HG02763 (cell line): ENCODE data around the gene IL12RB1.
"Not testable (repeated sequence)": the region's sequence is repeated elsewhere in the genome, so short reads cannot be mapped to it uniquely, and the experiment has no call there.

ENCODE experiments used
- ATAC-seq: cut with Tn5 transposase; IDR thresholded peaks from one replicate; pipeline ENCODE4 v1.9.1; 2021; ENCODE audit warnings: mild to moderate bottlenecking, moderate library complexity; ENCODE audit not compliant: unreplicated experiment

Gene IL12RB1

DNA sequence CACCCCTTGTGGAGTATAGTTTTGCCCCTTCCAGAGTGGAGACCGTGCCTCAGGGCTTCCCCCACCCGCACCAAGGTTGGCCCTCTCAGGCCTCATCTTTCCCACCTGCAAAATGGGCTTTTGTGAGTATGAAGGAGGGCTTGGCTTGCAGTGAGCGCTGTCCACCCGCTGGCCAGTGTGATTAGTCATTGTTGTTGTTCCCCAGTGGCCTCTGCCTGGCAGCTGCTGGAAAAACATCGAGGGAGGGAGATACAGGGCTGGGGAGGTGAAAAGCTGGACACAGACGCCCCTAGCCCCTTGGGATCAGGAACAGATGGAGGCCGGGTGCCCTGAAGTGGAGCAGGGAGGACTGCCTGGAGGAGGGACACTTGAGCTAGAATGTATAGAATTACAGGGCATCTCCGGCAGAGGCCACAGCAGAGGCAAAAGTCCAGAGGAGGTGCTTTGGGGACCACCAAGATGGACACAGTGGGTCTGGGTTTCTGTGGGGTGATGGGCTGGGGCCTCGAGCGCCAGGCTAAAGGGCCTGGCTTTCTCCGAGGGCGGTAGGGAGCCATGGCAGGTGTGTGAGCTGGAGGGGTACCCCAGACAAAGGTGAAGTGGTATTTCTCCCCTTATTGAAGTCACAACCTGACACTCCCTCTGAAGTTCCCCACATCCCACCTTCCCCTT is 3.9 kb upstream of the IL12RB1 start:
- no peak for ATAC-seq

DNA sequence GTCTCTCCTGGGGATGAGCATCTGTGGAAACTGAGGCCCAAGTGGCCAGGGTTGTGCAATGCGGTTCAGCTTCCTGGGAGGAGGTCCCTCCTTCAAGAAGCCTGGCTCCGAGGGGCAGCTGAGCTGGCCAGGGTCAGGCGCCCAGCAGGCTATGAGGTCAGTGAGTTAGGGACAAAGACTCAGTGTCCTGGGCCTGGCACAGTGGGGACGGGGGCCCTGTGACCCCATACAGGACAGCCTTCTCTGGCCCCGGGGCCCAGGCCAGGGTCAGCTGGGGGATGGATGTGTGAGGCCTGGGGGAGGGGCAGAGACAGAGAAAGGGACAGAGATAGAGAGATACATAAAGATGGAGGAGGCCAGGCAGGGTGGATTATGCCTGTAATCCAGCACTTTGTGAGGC is 3.0 kb upstream of the IL12RB1 start:
- no peak for ATAC-seq

DNA sequence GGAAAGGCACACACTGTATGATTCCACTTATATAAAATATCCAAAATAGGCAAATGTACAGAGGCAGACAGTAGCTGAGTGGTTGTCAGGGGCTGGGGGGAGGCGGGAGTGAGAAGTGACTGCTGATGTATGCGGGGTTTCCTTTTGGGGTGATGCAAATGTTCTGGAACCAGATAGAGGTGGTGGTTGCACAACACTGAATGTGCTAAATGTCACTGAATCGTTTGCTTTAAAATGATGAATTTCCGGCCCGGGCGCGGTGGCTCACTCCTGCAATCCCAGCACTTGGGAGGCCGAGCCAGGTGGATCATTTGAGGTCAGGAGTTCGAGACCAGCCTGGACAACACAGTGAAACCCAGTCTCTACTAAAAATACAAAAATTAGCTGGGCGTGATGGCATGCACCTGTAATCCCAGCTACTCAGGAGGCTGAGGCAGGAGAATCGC is 2.4 kb upstream of the IL12RB1 start:
- not testable (repeated sequence) for ATAC-seq

GRCh38 chr19:18085702-18086457 is 854 bp downstream of the IL12RB1 start:
- no peak for ATAC-seq

DNA sequence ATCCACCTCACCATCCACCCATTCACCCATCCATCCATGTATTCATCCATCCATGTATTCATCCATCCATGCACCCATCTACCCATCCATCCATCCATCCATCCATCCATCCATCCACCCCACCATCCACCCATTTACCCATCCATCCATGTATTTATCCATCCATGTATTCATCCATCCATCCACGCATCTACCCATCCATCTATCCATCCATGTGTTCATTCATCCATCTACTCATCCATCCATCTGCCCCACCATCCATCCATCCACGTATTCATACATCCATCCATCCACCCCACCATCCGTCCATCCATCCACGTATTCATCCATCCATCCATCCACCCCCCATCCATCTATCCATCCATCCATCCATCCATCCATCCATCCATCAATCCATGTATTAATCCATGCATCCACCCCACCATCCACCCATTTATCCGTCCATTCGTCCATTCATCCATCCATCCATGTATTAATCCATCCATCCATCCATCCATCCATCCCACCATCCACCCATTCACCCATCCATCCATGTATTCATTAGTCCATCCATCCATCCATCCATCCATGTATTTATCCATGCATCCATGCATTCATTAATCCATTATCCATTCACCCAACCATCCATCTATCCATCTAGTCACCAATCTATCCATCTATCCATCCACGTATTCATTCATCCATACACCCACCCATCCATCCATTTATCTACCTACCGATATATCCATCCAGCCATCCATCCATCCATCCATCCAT is 2.6 kb downstream of the IL12RB1 start:
- ATAC-seq: no peak

DNA sequence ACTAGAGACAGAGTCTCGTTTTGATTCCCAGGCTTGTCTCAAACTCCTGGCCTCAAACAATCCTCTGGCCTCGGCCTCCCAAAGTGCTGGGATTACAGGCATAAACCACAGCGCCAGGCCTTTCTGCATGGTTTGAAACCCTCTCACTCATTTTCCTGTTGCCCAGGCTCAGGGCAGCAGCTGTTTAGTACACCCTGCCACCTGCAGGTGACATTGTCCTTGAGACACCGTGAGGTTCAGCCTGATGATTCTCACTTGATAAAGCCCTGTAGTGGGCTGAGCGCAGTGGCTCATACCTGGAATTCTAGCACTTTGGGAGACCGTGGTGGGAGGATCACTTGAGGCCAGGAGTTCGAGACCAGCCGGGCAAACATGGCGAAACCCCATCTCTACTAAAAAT is 12.5 kb downstream of the IL12RB1 start:
- no peak for ATAC-seq

GRCh38 chr19:18073197-18073596 is 13.5 kb downstream of the IL12RB1 start:
- ATAC-seq: no peak

DNA sequence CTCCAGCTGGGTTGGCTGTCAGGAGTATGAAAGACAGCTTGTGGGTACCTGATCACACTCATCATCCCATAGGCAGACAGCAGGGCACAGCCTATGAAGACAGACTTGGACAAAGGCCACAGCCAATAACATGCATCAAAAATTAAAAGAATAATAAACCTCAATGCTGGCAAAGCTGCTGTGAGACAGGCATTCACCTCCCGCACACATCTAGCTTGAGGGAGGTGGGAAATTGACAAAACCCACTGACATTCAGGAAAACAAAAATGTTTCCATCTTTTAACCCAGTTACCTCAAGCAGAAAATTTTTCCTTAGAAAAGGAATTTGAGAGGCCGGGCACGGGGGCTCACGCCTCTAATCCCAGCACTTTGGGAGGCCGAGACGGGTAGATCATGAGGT is 14.4 kb downstream of the IL12RB1 start:
- no peak for ATAC-seq

GRCh38 chr19:18070181-18070580 is 16.6 kb downstream of the IL12RB1 start:
- no peak for ATAC-seq

GRCh38 chr19:18069383-18069782 is 17.4 kb downstream of the IL12RB1 start:
- no peak for ATAC-seq

- no peak for ATAC-seq
Observed at GRCh38 chr19:18068395-18068794, 18.3 kb downstream of the IL12RB1 start.

DNA sequence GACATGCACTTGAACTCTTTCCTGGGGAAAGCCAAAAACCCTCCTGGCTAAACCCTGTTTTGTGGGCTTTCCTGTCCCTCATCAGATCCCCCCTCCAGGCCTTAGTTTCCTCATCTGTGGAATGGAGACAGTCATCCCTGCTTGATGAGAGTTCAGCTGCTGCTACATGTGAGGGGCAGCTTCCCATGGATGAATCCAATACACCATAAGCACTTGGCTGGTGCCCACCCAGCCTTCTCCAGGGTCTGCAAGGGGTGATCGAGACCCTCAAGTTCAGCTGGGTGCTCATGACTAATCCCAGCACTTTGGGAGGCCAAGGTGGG is 21.6 kb downstream of the IL12RB1 start:
- no peak for ATAC-seq

DNA sequence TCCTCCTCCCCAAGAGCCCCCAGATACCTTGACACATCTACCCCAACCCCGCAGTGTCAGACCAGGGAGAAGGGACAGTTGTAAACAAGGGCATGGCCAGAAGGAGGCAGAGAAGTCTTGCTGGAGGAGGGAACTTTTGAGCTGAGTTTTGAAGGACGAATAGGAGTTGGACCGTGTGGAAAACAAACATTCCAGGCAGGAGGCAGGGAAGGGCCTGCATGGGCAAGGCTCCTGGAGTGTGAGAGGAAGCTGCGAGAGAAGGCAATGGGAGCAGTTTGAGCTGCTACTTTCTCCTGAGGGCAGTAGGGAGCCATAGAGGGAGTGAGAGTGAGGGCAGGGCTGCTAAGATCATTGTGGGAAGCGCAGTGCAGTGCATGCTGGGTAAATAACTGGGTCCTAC is 23.3 kb downstream of the IL12RB1 start:
- ATAC-seq: no peak

- ATAC-seq: no peak
Observed at GRCh38 chr19:18062028-18062427, 24.7 kb downstream of the IL12RB1 start.

GRCh38 chr19:18060472-18060871 is 26.3 kb downstream of the IL12RB1 start:
- ATAC-seq: no peak

DNA sequence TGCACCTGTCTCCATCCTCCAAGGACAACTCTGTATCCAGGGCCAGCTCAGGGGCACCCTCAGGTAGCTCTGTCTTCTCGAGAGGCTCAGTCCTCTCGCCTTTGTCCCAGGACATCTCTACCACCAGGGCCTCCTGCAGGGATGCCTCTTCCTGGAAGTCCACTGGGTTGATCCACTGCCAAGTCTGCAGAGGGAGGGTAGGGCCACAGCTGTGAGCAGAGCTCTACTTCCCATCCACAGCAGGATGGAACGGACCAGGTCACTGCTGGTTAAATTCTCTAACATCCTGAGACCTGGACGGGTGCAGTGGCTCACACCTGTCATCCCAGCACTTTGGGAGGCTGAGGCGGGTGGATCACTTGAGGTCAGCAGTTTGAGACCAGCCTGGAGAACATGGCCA is 26.8 kb downstream of the IL12RB1 start:
- ATAC-seq: no peak

DNA sequence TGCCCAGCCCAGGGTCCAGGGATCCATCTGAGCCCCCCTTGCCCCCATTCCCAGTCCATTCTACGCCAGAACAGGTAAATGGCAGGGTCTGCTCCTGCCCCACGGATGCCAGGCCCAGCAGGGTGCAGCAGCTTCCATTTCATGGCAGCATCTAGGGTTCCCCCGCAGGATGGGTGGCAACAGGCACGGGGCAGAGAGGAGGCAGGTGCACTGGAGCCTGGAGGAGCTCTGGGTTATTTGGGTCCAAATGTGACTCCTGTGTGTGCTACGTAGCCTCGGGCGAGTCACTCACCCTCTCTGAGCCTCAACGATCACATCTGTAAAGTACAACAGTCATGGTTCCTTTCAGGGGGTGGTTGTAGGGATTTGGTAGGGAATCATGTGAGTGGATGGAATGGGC is 27.4 kb downstream of the IL12RB1 start:
- ATAC-seq: no peak

- ATAC-seq: peak; percentile 72
Observed at GRCh38 chr19:18058208-18059009, 28.3 kb downstream of the IL12RB1 start.

GRCh38 chr19:18057557-18057956 is 29.2 kb downstream of the IL12RB1 start:
- ATAC-seq: no peak

GRCh38 chr19:18055967-18056366 is 30.8 kb downstream of the IL12RB1 start:
- ATAC-seq: no peak

- no peak for ATAC-seq
Observed at GRCh38 chr19:18053576-18054219, 33.0 kb downstream of the IL12RB1 start.
